ENCODE data around the gene PABPN1L.

DNA sequence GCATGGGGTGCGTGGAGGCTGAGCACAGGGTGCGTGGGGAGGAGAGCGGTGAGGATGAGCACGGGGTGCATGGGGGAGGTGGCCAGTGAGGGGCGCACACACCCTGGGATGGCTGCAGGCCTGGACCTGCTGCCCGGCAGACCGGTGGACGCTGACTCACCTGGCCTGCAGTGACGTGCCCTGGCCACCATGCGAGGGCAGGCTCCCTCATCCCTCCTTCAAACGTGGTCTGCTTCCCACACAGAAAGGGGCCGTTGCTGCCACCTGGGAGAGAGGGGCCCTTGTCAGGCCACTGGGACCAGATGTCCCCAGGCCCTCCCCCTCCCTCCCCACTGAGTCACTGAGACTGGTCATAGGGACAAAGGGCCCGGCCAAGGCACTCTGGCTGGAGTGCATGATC, 34.6 kb downstream of the PABPN1L start:
- TF ChIP-seq EGR1 (IDR thresholded peaks at IDR 0.05; ENCODE audit: borderline replicate concordance in 1 of 2, low read depth in 2 of 2, low read length in 2 of 2): no peak
- no peak for TF ChIP-seq POLR2A (IDR thresholded peaks at IDR 0.05; ENCODE audit: low read depth, low read length)
- no peak for TF ChIP-seq EP300 (IDR thresholded peaks at IDR 0.05; ENCODE audit: borderline replicate concordance in 1 of 2, control insufficient read depth in 1 of 2, low read depth in 2 of 2, low read length in 2 of 2)
- TF ChIP-seq POLR2AphosphoS2 (IDR thresholded peaks at IDR 0.05; ENCODE audit: low read depth, low read length): no peak
- TF ChIP-seq, protein P1, sequence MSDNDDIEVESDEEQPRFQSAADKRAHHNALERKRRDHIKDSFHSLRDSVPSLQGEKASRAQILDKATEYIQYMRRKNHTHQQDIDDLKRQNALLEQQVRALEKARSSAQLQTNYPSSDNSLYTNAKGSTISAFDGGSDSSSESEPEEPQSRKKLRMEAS (IDR thresholded peaks at IDR 0.05; ENCODE audit: low read depth, low read length): no peak
